ENCODE results near the gene DENND5B. TPM values are rescaled to one million over a fixed set of nuclear protein-coding genes. Genes with fewer than 3 reads are reported as not detected.

DENND5B gene
- total RNA-seq, 1 experiment from 2014 or later = 13.8 TPM

GRCh38 chr12:31600252-31600651 lies 9.3 kb upstream of the DENND5B start:
- TF ChIP-seq, protein P1, sequence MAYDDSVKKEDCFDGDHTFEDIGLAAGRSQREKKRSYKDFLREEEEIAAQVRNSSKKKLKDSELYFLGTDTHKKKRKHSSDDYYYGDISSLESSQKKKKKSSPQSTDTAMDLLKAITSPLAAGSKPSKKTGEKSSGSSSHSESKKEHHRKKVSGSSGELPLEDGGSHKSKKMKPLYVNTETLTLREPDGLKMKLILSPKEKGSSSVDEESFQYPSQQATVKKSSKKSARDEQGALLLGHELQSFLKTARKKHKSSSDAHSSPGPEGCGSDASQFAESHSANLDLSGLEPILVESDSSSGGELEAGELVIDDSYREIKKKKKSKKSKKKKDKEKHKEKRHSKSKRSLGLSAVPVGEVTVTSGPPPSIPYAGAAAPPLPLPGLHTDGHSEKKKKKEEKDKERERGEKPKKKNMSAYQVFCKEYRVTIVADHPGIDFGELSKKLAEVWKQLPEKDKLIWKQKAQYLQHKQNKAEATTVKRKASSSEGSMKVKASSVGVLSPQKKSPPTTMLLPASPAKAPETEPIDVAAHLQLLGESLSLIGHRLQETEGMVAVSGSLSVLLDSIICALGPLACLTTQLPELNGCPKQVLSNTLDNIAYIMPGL (CRISPR knock-in tag; IDR thresholded peaks at IDR 0.05) = no peak
- TF ChIP-seq SMAD3 (CRISPR knock-in tag; IDR thresholded peaks at IDR 0.05; ENCODE audit: borderline replicate concordance) (no peak), FOXJ3 (CRISPR knock-in tag; IDR thresholded peaks at IDR 0.05; ENCODE audit: borderline replicate concordance) (no peak), ZMAT4 (CRISPR knock-in tag; IDR thresholded peaks at IDR 0.05) (no peak), MYBL2 (CRISPR knock-in tag; IDR thresholded peaks at IDR 0.05) (no peak), FOXK1 (CRISPR knock-in tag; IDR thresholded peaks at IDR 0.05) (no peak), GTF2I (CRISPR knock-in tag; conservative IDR thresholded peaks at IDR 0.05) (no peak), MAX (CRISPR knock-in tag; IDR thresholded peaks at IDR 0.05) (no peak), FOXP4 (CRISPR knock-in tag; IDR thresholded peaks at IDR 0.05) (no peak), GABPB1 (CRISPR knock-in tag; IDR thresholded peaks at IDR 0.05) (no peak), SP1 (CRISPR knock-in tag; conservative IDR thresholded peaks at IDR 0.05) (no peak), NR2C2 (CRISPR knock-in tag; IDR thresholded peaks at IDR 0.05) (no peak), ZBTB21 (CRISPR knock-in tag; IDR thresholded peaks at IDR 0.05; ENCODE audit: borderline replicate concordance) (no peak), CREM (CRISPR knock-in tag; IDR thresholded peaks at IDR 0.05) (no peak), OVOL2 (CRISPR knock-in tag; IDR thresholded peaks at IDR 0.05; ENCODE audit: borderline replicate concordance) (no peak), ZNF121 (CRISPR knock-in tag; IDR thresholded peaks at IDR 0.05) (no peak)
- TF ChIP-seq, protein P2, sequence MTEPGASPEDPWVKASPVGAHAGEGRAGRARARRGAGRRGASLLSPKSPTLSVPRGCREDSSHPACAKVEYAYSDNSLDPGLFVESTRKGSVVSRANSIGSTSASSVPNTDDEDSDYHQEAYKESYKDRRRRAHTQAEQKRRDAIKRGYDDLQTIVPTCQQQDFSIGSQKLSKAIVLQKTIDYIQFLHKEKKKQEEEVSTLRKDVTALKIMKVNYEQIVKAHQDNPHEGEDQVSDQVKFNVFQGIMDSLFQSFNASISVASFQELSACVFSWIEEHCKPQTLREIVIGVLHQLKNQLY (CRISPR knock-in tag; IDR thresholded peaks at IDR 0.05) = no peak
- TF ChIP-seq, protein P3, sequence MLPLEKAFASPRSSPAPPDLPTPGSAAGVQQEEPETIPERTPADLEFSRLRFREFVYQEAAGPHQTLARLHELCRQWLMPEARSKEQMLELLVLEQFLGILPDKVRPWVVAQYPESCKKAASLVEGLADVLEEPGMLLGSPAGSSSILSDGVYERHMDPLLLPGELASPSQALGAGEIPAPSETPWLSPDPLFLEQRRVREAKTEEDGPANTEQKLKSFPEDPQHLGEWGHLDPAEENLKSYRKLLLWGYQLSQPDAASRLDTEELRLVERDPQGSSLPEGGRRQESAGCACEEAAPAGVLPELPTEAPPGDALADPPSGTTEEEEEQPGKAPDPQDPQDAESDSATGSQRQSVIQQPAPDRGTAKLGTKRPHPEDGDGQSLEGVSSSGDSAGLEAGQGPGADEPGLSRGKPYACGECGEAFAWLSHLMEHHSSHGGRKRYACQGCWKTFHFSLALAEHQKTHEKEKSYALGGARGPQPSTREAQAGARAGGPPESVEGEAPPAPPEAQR (CRISPR knock-in tag; IDR thresholded peaks at IDR 0.05) = no peak
- no peaks in the 10 kb centered on the region for H3K27me3 Mint-ChIP-seq (ENCODE audit: low read depth)
- peak; percentile 28 for DNase-seq (ENCODE audit: low spot score)
- no peaks in the 10 kb centered on the region for H3K36me3 Mint-ChIP-seq
- ChIA-PET POLR2A (no interaction called here), CTCF (interaction anchor here (1.4 to 2.1 kb wide), 3 partner anchors 22 to 197 kb away, joined by 3 to 6 read pairs (median 3); no protein-coding TSS in a partner anchor)
- H3K4me3 Mint-ChIP-seq = no peak overlapping the region
- ATAC-seq = peak; percentile 90
- H3K27ac Mint-ChIP-seq = no peak overlapping the region
- H3K4me1 Mint-ChIP-seq = no peaks in the 10 kb centered on the region
- no peaks in the 10 kb centered on the region for H3K9me3 Mint-ChIP-seq

- H3K27ac Mint-ChIP-seq = no peak overlapping the region
- H3K36me3 Mint-ChIP-seq = no peaks in the 10 kb centered on the region
- DNase-seq (ENCODE audit: low spot score) = no peak
- no peaks in the 10 kb centered on the region for H3K4me1 Mint-ChIP-seq
- CTCF ChIA-PET = no interaction called here
- H3K9me3 Mint-ChIP-seq = no peaks in the 10 kb centered on the region
- ATAC-seq = no peak
- H3K4me3 Mint-ChIP-seq = no peak overlapping the region
- POLR2A ChIA-PET = no interaction called here
- no peaks in the 10 kb centered on the region for H3K27me3 Mint-ChIP-seq (ENCODE audit: low read depth)
- no peak for TF ChIP-seq CREB1 (CRISPR knock-in tag; IDR thresholded peaks at IDR 0.05)
- TF ChIP-seq, protein P3 (CRISPR knock-in tag; IDR thresholded peaks at IDR 0.05) = no peak
- TF ChIP-seq ETV6 (CRISPR knock-in tag; IDR thresholded peaks at IDR 0.05) = no peak
- TF ChIP-seq KAT7 (CRISPR knock-in tag; IDR thresholded peaks at IDR 0.05; ENCODE audit: borderline replicate concordance) = no peak
- no peak for TF ChIP-seq CTCF (IDR thresholded peaks at IDR 0.05)
- TF ChIP-seq FOXJ3 (CRISPR knock-in tag; IDR thresholded peaks at IDR 0.05; ENCODE audit: borderline replicate concordance) = no peak
- TF ChIP-seq NR1H2 (CRISPR knock-in tag; IDR thresholded peaks at IDR 0.05) = no peak
- no peak for TF ChIP-seq NR2C2 (CRISPR knock-in tag; IDR thresholded peaks at IDR 0.05)
- TF ChIP-seq ZBTB43 (CRISPR knock-in tag; IDR thresholded peaks at IDR 0.05) = no peak
- TF ChIP-seq NR3C1 (CRISPR knock-in tag; conservative IDR thresholded peaks at IDR 0.05; ENCODE audit: low read depth) = no peak
- TF ChIP-seq ZNF423 (CRISPR knock-in tag; IDR thresholded peaks at IDR 0.05) = no peak
These were observed 8.1 kb upstream of the DENND5B start for GRCh38 chr12:31599053-31599452.
